Trophoblast cell (in vitro differentiated cells and primary cell): ENCODE measurements around the gene MED12L.
"Not testable (repeated sequence)": the region's sequence is repeated elsewhere in the genome, so short reads cannot be mapped to it uniquely, and the experiment has no call there.

ENCODE experiments used
- DNase-seq, 2 donors: peaks; one replicate each; pipeline ENCODE4 v3.0.0-alpha.2; 2016
- H2AFZ ChIP-seq: 2 replicates; pipeline ENCODE4 v1.6.1; 2013; ENCODE audit warnings: low read length, moderate library complexity, mild to moderate bottlenecking; ENCODE audit not compliant: insufficient read depth, poor library complexity
- H2AK5ac ChIP-seq: 2 replicates; pipeline ENCODE4 v1.6.1; 2013; ENCODE audit warnings: mild to moderate bottlenecking, low read length
- H2BK120ac ChIP-seq: 2 replicates; pipeline ENCODE4 v1.6.1; 2013; ENCODE audit warnings: low read length, mild to moderate bottlenecking, moderate library complexity; ENCODE audit not compliant: insufficient read depth, poor library complexity
- H2BK12ac ChIP-seq: 2 replicates; pipeline ENCODE4 v1.6.1; 2013; ENCODE audit warnings: mild to moderate bottlenecking, low read length, moderate library complexity
- H2BK5ac ChIP-seq: 2 replicates; pipeline ENCODE4 v1.6.1; 2013; ENCODE audit warnings: low read length, low read depth, moderate library complexity, mild to moderate bottlenecking; ENCODE audit not compliant: poor library complexity
- H3K14ac ChIP-seq: 2 replicates; pipeline ENCODE4 v1.6.1; 2013; ENCODE audit warnings: mild to moderate bottlenecking, low read length
- H3K18ac ChIP-seq: 2 replicates; pipeline ENCODE4 v1.6.1; 2013; ENCODE audit warnings: mild to moderate bottlenecking, low read length
- H3K23ac ChIP-seq: 2 replicates; pipeline ENCODE4 v1.6.1; 2013; ENCODE audit warnings: low read length
- H3K27ac ChIP-seq: 2 replicates; pipeline ENCODE4 v1.5.1; 2013; ENCODE audit warnings: low read depth, mild to moderate bottlenecking, inconsistent platforms, low read length, moderate library complexity
- H3K27me3 ChIP-seq: 2 replicates; pipeline ENCODE4 v1.6.1; 2013; ENCODE audit warnings: inconsistent platforms, mild to moderate bottlenecking, low read length, moderate library complexity; ENCODE audit not compliant: insufficient read depth
- H3K36me3 ChIP-seq, 2 experiments: 1 replicate in 1 of 2; 2 replicates in 1 of 2; pipeline ENCODE4 v1.6.1; 2013; ENCODE audit warnings: low read length in 2 of 2, mild to moderate bottlenecking in 2 of 2, moderate library complexity in 1 of 2; ENCODE audit not compliant: insufficient read depth in 2 of 2, control insufficient read depth in 1 of 2
- H3K4ac ChIP-seq: 2 replicates; pipeline ENCODE4 v1.6.1; 2013; ENCODE audit warnings: low read depth, mild to moderate bottlenecking, low read length, moderate library complexity
- H3K4me1 ChIP-seq, 2 experiments: 1 replicate in 1 of 2; 2 replicates in 1 of 2; pipeline ENCODE4 v1.6.1; 2013; ENCODE audit warnings: low read length in 2 of 2, mild to moderate bottlenecking in 2 of 2, moderate library complexity in 1 of 2; ENCODE audit not compliant: insufficient read depth in 2 of 2, control insufficient read depth in 1 of 2
- H3K4me2 ChIP-seq: 2 replicates; pipeline ENCODE4 v1.6.1; 2013; ENCODE audit warnings: inconsistent platforms, mild to moderate bottlenecking, low read length, moderate library complexity
- H3K4me3 ChIP-seq: 2 replicates; pipeline ENCODE4 v1.5.1; 2013; ENCODE audit warnings: mild to moderate bottlenecking, low read depth, low read length, inconsistent platforms
- H3K79me1 ChIP-seq: one replicate; pipeline ENCODE4 v1.6.1; 2013; ENCODE audit warnings: low read length
- H3K79me2 ChIP-seq: 2 replicates; pipeline ENCODE4 v1.6.1; 2013; ENCODE audit warnings: low read length, mild to moderate bottlenecking; ENCODE audit not compliant: control insufficient read depth, insufficient read depth, poor library complexity
- H3K9ac ChIP-seq: 2 replicates; pipeline ENCODE4 v1.6.1; 2013; ENCODE audit warnings: mild to moderate bottlenecking, low read length
- H3K9me3 ChIP-seq: 2 replicates; pipeline ENCODE4 v1.6.1; 2013; ENCODE audit warnings: low read depth, mild to moderate bottlenecking, control low read depth, inconsistent platforms, low read length; ENCODE audit not compliant: insufficient read depth
- H4K12ac ChIP-seq: 2 replicates; pipeline ENCODE4 v1.6.1; 2013; ENCODE audit warnings: low read depth, mild to moderate bottlenecking, low read length, moderate library complexity
- H4K8ac ChIP-seq: 2 replicates; pipeline ENCODE4 v1.6.1; 2013; ENCODE audit warnings: low read depth, mild to moderate bottlenecking, low read length, moderate library complexity
- H4K91ac ChIP-seq: one replicate; pipeline ENCODE4 v1.6.1; 2013; ENCODE audit warnings: low read depth, mild to moderate bottlenecking, low read length, moderate library complexity
- WGBS: extraction: QIAGEN DNeasy Blood & Tissue Kit; methylation state at CpG from one replicate; pipeline ENCODE4 v1.1.7; 2013; ENCODE audit warnings: missing lambda C conversion rate; ENCODE audit not compliant: insufficient read length, insufficient coverage; ENCODE audit errors: extremely low coverage; 5-methylcytosine and 5-hydroxymethylcytosine counted together

Gene MED12L

GRCh38 chr3:151168269-151169094, 83.0 kb downstream of the MED12L start:
- Histone ChIP-seq H3K18ac (no peak overlapping the region), H3K36me3 (peaks cover 12 to 24% of the 10 kb centered on the region in 2 experiments), H3K9ac (no peak overlapping the region), H4K91ac (no peak overlapping the region), H2BK5ac (no peak overlapping the region), H2BK120ac (no peak overlapping the region), H3K23ac (no peak overlapping the region), H3K27ac (no peak overlapping the region), H3K14ac (no peak overlapping the region), H4K8ac (no peak overlapping the region), H2AK5ac (peak overlapping the region; percentile 59), H2AFZ (no peak overlapping the region), H3K27me3 (no peaks in the 10 kb centered on the region), H3K4me3 (no peak overlapping the region), H3K79me1 (no peaks in the 10 kb centered on the region), H3K4me2 (no peak overlapping the region), H3K4ac (no peak overlapping the region), H3K4me1 (no peaks in the 10 kb centered on the region), H2BK12ac (no peak overlapping the region), H3K79me2 (peaks cover 4% of the 10 kb centered on the region), H3K9me3 (no peaks in the 10 kb centered on the region), H4K12ac (no peak overlapping the region)
- peak; percentile 72 to 90 for DNase-seq
- 100% methylated on average over 1 of the region's 7 CpGs for WGBS

GRCh38 chr3:151169262-151169947, 83.9 kb downstream of the MED12L start:
- WGBS, result no CpG with 5 or more reads among the region's 9 CpGs

DNA sequence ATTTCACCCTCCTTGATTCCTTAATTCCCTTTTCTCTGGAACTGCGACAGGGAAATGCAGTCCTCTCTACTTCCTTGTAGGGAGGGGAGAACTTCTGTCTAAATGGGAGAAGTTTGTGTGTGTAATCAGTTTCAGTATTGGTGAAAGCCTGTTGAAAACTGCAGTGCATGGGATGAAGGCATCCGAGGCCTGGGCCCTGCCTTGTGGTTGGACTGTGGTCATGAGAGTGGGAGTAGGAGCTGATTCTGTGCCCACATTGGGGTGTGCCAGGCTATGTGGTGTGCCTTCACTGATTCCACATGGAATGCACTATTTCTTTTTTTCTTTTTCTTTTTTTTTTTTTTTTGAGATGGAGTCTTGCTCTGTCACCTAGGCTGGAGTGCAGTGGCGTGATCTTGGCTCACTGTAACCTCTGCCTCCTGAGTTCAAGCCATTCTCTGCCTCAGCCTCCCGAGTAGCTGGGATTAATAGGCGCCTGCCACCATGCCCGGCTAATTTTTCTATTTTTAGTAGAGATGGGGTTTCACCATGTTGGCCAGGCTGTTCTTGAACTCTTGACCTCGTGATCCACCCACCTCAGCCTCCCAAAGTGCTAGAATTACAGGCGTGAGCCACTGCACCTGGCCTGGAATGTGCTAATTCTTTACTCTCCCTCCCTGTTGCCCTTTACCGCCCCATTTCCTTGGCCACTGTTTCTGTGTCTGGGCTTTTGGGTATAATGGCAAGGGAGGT, 84.7 kb downstream of the MED12L start:
- not testable (repeated sequence) for H2BK120ac ChIP-seq, H2AFZ ChIP-seq, H2AK5ac ChIP-seq, H3K9me3 ChIP-seq, H3K4ac ChIP-seq, H4K91ac ChIP-seq, H3K18ac ChIP-seq, H3K4me1 ChIP-seq, H3K9ac ChIP-seq, H2BK12ac ChIP-seq, H3K4me3 ChIP-seq, H4K12ac ChIP-seq, H3K79me1 ChIP-seq, H3K79me2 ChIP-seq, H3K23ac ChIP-seq, H3K14ac ChIP-seq, H2BK5ac ChIP-seq, H3K27me3 ChIP-seq, H3K27ac ChIP-seq, H4K8ac ChIP-seq, H3K4me2 ChIP-seq
- WGBS, result no CpG with 5 or more reads among the region's 9 CpGs
- peaks cover 12 to 20% of the 10 kb centered on the region in 2 experiments for H3K36me3 ChIP-seq
- DNase-seq, result peak in 1 of 2 donors; percentile 22

More at GRCh38 chr3:151169262-151169947, 83.9 kb downstream of the MED12L start:
- no peak overlapping the region for H3K23ac ChIP-seq
- peaks cover 10 to 20% of the 10 kb centered on the region in 2 experiments for H3K36me3 ChIP-seq
- H2BK120ac ChIP-seq, result no peak overlapping the region
- H3K4ac ChIP-seq, result no peak overlapping the region
- peak overlapping the region; percentile 61 for H3K18ac ChIP-seq
- H3K27ac ChIP-seq, result no peak overlapping the region
- H2BK5ac ChIP-seq, result no peak overlapping the region
- no peaks in the 10 kb centered on the region for H3K4me1 ChIP-seq
- no peak overlapping the region for H3K4me3 ChIP-seq
- H4K8ac ChIP-seq, result no peak overlapping the region
- no peak overlapping the region for H2AFZ ChIP-seq
- H3K14ac ChIP-seq, result no peak overlapping the region
- peak; percentile 68 to 91 for DNase-seq
- H3K9ac ChIP-seq, result no peak overlapping the region
- no peaks in the 10 kb centered on the region for H3K27me3 ChIP-seq
- no peak overlapping the region for H4K91ac ChIP-seq
- H3K4me2 ChIP-seq, result no peak overlapping the region
- H2AK5ac ChIP-seq, result no peak overlapping the region
- H3K9me3 ChIP-seq, result no peaks in the 10 kb centered on the region
- H2BK12ac ChIP-seq, result no peak overlapping the region
- no peak overlapping the region for H4K12ac ChIP-seq
- peaks cover 4% of the 10 kb centered on the region for H3K79me2 ChIP-seq
- H3K79me1 ChIP-seq, result no peaks in the 10 kb centered on the region

DNA sequence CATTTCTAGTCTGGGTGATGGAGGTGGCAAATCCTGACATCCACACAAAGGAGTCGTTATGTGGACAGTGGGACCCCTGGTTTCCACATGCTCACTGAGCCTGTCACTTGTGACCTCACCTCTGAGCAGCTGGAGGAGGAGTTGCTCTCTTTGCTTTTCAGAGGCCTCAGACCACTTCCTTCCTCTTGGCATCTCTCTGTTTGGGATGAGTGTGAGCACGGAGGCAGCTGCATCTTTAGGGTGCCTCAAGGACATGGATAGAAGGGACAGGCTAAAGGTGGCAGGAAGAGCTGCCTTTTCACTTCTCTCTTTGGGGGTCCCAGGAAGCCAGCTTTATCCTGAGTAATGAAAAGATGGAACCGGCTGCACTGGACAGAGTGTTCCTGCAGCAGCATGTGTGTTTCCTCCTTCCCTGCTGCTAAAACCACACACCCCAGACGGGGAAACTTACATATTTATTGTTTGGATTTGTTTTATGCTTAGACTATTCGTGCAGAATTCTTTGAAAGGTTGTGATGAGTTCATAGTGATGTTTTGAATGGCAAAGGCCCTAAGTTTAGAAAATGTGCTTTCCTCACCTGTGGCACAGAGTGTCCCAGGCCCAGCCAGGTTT, 85.8 kb downstream of the MED12L start:
- no peak overlapping the region for H3K23ac ChIP-seq
- H3K27ac ChIP-seq, result no peak overlapping the region
- H4K91ac ChIP-seq, result no peak overlapping the region
- H2BK120ac ChIP-seq, result no peak overlapping the region
- H3K4me1 ChIP-seq, result no peaks in the 10 kb centered on the region
- no peak overlapping the region for H3K4me3 ChIP-seq
- no peak overlapping the region for H3K18ac ChIP-seq
- no peak overlapping the region for H3K14ac ChIP-seq
- no peak overlapping the region for H2AK5ac ChIP-seq
- H2AFZ ChIP-seq, result no peak overlapping the region
- no peak overlapping the region for H3K4me2 ChIP-seq
- no peaks in the 10 kb centered on the region for H3K9me3 ChIP-seq
- DNase-seq, result no peak
- H4K12ac ChIP-seq, result no peak overlapping the region
- no peaks in the 10 kb centered on the region for H3K27me3 ChIP-seq
- peaks cover 4% of the 10 kb centered on the region for H3K79me2 ChIP-seq
- peaks cover 14 to 21% of the 10 kb centered on the region in 2 experiments for H3K36me3 ChIP-seq
- no peak overlapping the region for H2BK12ac ChIP-seq
- no peaks in the 10 kb centered on the region for H3K79me1 ChIP-seq
- no peak overlapping the region for H4K8ac ChIP-seq
- no peak overlapping the region for H2BK5ac ChIP-seq
- H3K9ac ChIP-seq, result no peak overlapping the region
- no CpG with 5 or more reads among the region's 5 CpGs for WGBS
- H3K4ac ChIP-seq, result no peak overlapping the region
